Uterus (tissue), 4 donors: ENCODE results near the gene NRL. TPM values are rescaled to one million over a fixed set of nuclear protein-coding genes. Genes with fewer than 3 reads are reported as not detected.

Experiments used
- DNase-seq, 2 donors: peaks; one replicate each; pipeline ENCODE4 v3.0.0-alpha.2; 2019 to 2020
- H3K27ac ChIP-seq, 2 donors: fragments of 200-600 bp; sonication (generic); 1 replicate in 1 of 2; 2 replicates in 1 of 2; pipeline ENCODE4 v1.5.1; 2016 to 2018
- H3K27me3 ChIP-seq, 2 donors: fragments of 200-600 bp; sonication (generic); one replicate each; pipeline ENCODE4 v1.5.1; 2018 to 2019; ENCODE audit warnings: control low read depth in 1 of 2
- H3K36me3 ChIP-seq, 2 donors: fragments of 200-600 bp; sonication (generic); one replicate each; pipeline ENCODE4 v1.5.1; 2019; ENCODE audit warnings: control low read depth in 1 of 2
- H3K4me1 ChIP-seq, 2 donors: fragments of 200-600 bp; sonication (generic); one replicate each; pipeline ENCODE4 v1.5.1; 2018 to 2019; ENCODE audit warnings: control low read depth in 1 of 2
- H3K4me3 ChIP-seq, 2 donors: fragments of 200-600 bp; sonication (generic); 1 replicate in 1 of 2; 2 replicates in 1 of 2; pipeline ENCODE4 v1.5.1; 2018 to 2019; ENCODE audit warnings: mild to moderate bottlenecking in 1 of 2
- H3K9me3 ChIP-seq, 2 donors: fragments of 200-600 bp; sonication (generic); one replicate each; pipeline ENCODE4 v1.5.1; 2019; ENCODE audit warnings: control low read depth in 1 of 2
- CTCF ChIP-seq, 4 experiments: fragments of 200-600 bp in 2 of 4; fragments of 450-650 bp in 2 of 4; sonication (generic) in 2 of 4; IDR thresholded peaks; one replicate each; pipeline ENCODE4 v1.5.1; 2016 to 2019; ENCODE audit warnings: antibody characterized with exemption in 4 of 4, mild to moderate bottlenecking in 2 of 4, moderate library complexity in 1 of 4
- POLR2A ChIP-seq, 2 donors: fragments of 450-650 bp; IDR thresholded peaks; one replicate each; pipeline ENCODE4 v1.6.1; 2016; ENCODE audit warnings: antibody characterized with exemption in 2 of 2, mild to moderate bottlenecking in 1 of 2, moderate library complexity in 1 of 2
- intact Hi-C: fragments of 100-400 bp; cut with DNase I; formaldehyde crosslinking; loops from one replicate; pipeline ENCODE4 v1.15.1; 2023; ENCODE audit warnings: low total_unique reads
- total RNA-seq, 4 donors: library from RNA; depleted of rRNA in 3 of 4; stranded (reverse); fragments of >200 nt in 3 of 4; gene quantifications; one replicate each; pipeline versions ENCODE4 v1.1.0 to v1.2.4, GENCODE V29; 2014 to 2023
- donor health status: DM: yes; HTN: yes; CAD: no.

The NRL gene
- total RNA-seq, 4 donors from 2014 or later = 1.2 to 1.8 (median 1.3) TPM; not detected in 1

- Histone ChIP-seq H3K4me3 (peak overlapping the region; percentile 60 to 82), H3K27ac (peak overlapping the region; percentile 99 to 100), H3K36me3 (no peaks in the 10 kb centered on the region), H3K4me1 (no peaks in the 10 kb centered on the region), H3K27me3 (no peaks in the 10 kb centered on the region), H3K9me3 (no peaks in the 10 kb centered on the region)
- no peak for TF ChIP-seq POLR2A (IDR thresholded peaks at IDR 0.05)
- no peak for TF ChIP-seq CTCF (IDR thresholded peaks at IDR 0.05)
- intact Hi-C loops = no loop called here
- DNase-seq = no peak
Measured at GRCh38 chr14:24113379-24113800, 1.4 kb downstream of the NRL start.

GRCh38 chr14:24110523-24110922, 4.2 kb downstream of the NRL start:
- Histone ChIP-seq H3K4me3 (no peak overlapping the region), H3K4me1 (no peaks in the 10 kb centered on the region)
- intact Hi-C loops = no loop called here

GRCh38 chr14:24110060-24110459, 4.7 kb downstream of the NRL start:
- H3K9me3 ChIP-seq = no peaks in the 10 kb centered on the region
- no peaks in the 10 kb centered on the region for H3K4me1 ChIP-seq
- intact Hi-C loops = no loop called here
- no peaks in the 10 kb centered on the region for H3K36me3 ChIP-seq
- no peak overlapping the region for H3K4me3 ChIP-seq
- H3K27me3 ChIP-seq = no peaks in the 10 kb centered on the region
- H3K27ac ChIP-seq = no peak overlapping the region
- no peak for DNase-seq
- TF ChIP-seq POLR2A (IDR thresholded peaks at IDR 0.05) (no peak), CTCF (IDR thresholded peaks at IDR 0.05) (no peak)

More at GRCh38 chr14:24110523-24110922, 4.2 kb downstream of the NRL start:
- H3K36me3 ChIP-seq = no peaks in the 10 kb centered on the region
- no peaks in the 10 kb centered on the region for H3K9me3 ChIP-seq
- H3K27ac ChIP-seq = no peak overlapping the region
- TF ChIP-seq POLR2A (IDR thresholded peaks at IDR 0.05) (no peak), CTCF (IDR thresholded peaks at IDR 0.05) (no peak)
- no peaks in the 10 kb centered on the region for H3K27me3 ChIP-seq
- no peak for DNase-seq

GRCh38 chr14:24108336-24108874, 6.3 kb downstream of the NRL start:
- no peaks in the 10 kb centered on the region for H3K36me3 ChIP-seq

More at GRCh38 chr14:24108336-24108874, 6.3 kb downstream of the NRL start:
- intact Hi-C loops = no loop called here
- DNase-seq = no peak
- Histone ChIP-seq H3K9me3 (no peaks in the 10 kb centered on the region), H3K27me3 (no peaks in the 10 kb centered on the region), H3K4me1 (no peaks in the 10 kb centered on the region), H3K27ac (no peak overlapping the region), H3K4me3 (no peak overlapping the region)
- TF ChIP-seq POLR2A (IDR thresholded peaks at IDR 0.05) = no peak
- TF ChIP-seq CTCF (IDR thresholded peaks at IDR 0.05) = no peak
